Muscle layer of colon (tissue), 2 donors: ENCODE results near the gene BBX.

Experiments
- H3K27ac ChIP-seq: one replicate; pipeline ENCODE4 v1.7.0; 2013; ENCODE audit warnings: low read depth, mild to moderate bottlenecking, low read length, moderate library complexity
- H3K27me3 ChIP-seq, 2 donors: one replicate each; pipeline ENCODE4 v1.7.0; 2013; ENCODE audit warnings: low read length in 2 of 2, mild to moderate bottlenecking in 2 of 2; ENCODE audit not compliant: insufficient read depth in 2 of 2, control insufficient read depth in 1 of 2
- H3K36me3 ChIP-seq: one replicate; pipeline ENCODE4 v1.7.0; 2013; ENCODE audit warnings: mild to moderate bottlenecking, low read length; ENCODE audit not compliant: insufficient read depth
- H3K4me1 ChIP-seq: one replicate; pipeline ENCODE4 v1.7.0; 2013; ENCODE audit warnings: mild to moderate bottlenecking, low read length; ENCODE audit not compliant: insufficient read depth
- H3K4me3 ChIP-seq, 2 donors: one replicate each; pipeline ENCODE4 v1.7.0; 2013; ENCODE audit warnings: low read length in 2 of 2, low read depth in 1 of 2, mild to moderate bottlenecking in 1 of 2, moderate library complexity in 1 of 2
- H3K9ac ChIP-seq: one replicate; pipeline ENCODE4 v1.7.0; 2013; ENCODE audit warnings: low read length
- H3K9me3 ChIP-seq: one replicate; pipeline ENCODE4 v1.7.0; 2013; ENCODE audit warnings: mild to moderate bottlenecking, low read length
- donor health status: abdominal sarcoma.
- donor health status: Adenocarcinoma of cecum.

BBX gene

DNA sequence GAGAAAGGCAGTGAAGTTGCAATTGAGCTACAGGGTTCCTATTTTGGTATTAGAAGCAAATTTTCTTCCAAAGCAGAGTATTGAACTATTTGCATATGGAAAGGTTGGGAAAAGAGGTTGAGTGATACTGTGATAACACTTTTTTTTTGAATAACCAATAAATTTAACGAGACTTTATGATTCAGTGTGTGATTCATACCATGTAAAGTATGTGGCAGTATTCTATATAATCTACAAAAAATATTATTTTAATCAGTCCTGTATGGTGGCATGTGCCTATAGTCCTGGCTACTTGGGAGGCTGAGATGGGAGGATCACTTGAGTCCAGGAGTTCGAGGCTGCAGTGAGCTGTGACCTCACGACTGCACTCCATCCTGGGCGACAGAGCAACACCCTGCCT lies 206.9 kb downstream of the BBX start:
- H3K9me3 ChIP-seq = no peaks in the 10 kb centered on the region
- H3K4me3 ChIP-seq = no peak overlapping the region
- H3K36me3 ChIP-seq = peaks cover 20% of the 10 kb centered on the region
- H3K9ac ChIP-seq = no peak overlapping the region
- no peaks in the 10 kb centered on the region for H3K4me1 ChIP-seq
- no peak overlapping the region for H3K27ac ChIP-seq
- H3K27me3 ChIP-seq = no peaks in the 10 kb centered on the region

GRCh38 chr3:107734317-107734716 lies 211.6 kb downstream of the BBX start:
- no peak overlapping the region for H3K27ac ChIP-seq
- no peak overlapping the region for H3K9ac ChIP-seq
- no peaks in the 10 kb centered on the region for H3K4me1 ChIP-seq
- H3K4me3 ChIP-seq = no peak overlapping the region
- H3K36me3 ChIP-seq = peaks cover 14% of the 10 kb centered on the region
- H3K27me3 ChIP-seq = no peaks in the 10 kb centered on the region
- no peaks in the 10 kb centered on the region for H3K9me3 ChIP-seq

DNA sequence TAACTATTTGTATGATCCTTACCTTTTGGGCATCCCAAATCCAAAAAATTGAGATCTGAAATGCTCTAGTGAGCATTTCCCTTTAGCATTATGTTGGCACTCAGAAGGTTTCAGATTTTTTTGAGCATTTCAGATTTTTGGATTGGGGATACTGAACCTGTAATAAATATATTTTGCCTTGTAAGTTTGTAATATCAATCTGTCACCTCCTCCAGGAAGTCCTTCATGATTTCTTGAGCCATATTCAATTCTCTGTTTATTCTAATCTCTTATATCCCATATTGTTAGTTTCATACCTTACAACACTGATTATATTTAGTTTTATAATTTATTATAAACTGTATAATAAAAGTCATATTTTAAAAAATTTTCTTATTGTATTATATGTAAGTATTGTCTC lies 215.2 kb downstream of the BBX start:
- no peaks in the 10 kb centered on the region for H3K4me1 ChIP-seq
- peaks cover 5% of the 10 kb centered on the region for H3K36me3 ChIP-seq
- no peak overlapping the region for H3K9ac ChIP-seq
- no peaks in the 10 kb centered on the region for H3K27me3 ChIP-seq
- H3K4me3 ChIP-seq = no peak overlapping the region
- H3K27ac ChIP-seq = no peak overlapping the region
- H3K9me3 ChIP-seq = no peaks in the 10 kb centered on the region

DNA sequence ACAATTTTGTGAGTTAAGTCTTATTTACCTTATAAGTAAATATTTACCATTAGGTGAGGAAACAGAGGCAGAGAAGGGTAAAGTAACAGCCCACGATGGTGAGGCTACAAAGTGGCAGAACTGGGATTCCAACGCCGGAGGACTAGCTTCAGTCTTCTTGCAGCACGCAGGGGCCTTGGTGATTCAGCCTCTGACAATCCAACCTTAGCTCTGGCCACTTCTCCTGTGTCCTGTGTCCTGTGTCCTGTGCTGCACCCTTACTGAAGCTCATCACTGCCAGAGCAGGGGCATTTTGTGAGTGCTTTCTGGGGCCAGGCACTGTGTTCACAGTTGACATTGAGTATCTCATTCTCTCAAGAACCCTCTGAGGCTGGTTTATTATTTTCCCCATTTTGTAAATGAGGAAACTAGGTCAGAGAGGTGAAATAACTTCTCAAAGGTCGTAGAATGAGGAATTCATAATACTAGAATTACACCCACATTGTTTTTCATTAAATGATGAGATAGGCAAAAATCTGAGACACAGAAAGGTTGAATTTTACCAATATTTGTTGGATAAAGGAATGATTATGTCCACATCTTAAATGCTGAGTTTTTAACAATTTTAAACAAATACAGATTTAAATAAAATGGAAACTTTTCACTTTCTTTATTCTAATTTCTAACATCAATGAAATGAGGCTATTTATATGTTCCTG lies 215.9 kb downstream of the BBX start:
- Histone ChIP-seq H3K9me3 (no peaks in the 10 kb centered on the region), H3K9ac (no peak overlapping the region), H3K36me3 (no peaks in the 10 kb centered on the region), H3K4me1 (no peaks in the 10 kb centered on the region), H3K27me3 (no peaks in the 10 kb centered on the region), H3K27ac (no peak overlapping the region), H3K4me3 (no peak overlapping the region)

- no peak overlapping the region for H3K9ac ChIP-seq
- no peak overlapping the region for H3K27ac ChIP-seq
Measured at GRCh38 chr3:107739227-107739626, 216.5 kb downstream of the BBX start.

DNA sequence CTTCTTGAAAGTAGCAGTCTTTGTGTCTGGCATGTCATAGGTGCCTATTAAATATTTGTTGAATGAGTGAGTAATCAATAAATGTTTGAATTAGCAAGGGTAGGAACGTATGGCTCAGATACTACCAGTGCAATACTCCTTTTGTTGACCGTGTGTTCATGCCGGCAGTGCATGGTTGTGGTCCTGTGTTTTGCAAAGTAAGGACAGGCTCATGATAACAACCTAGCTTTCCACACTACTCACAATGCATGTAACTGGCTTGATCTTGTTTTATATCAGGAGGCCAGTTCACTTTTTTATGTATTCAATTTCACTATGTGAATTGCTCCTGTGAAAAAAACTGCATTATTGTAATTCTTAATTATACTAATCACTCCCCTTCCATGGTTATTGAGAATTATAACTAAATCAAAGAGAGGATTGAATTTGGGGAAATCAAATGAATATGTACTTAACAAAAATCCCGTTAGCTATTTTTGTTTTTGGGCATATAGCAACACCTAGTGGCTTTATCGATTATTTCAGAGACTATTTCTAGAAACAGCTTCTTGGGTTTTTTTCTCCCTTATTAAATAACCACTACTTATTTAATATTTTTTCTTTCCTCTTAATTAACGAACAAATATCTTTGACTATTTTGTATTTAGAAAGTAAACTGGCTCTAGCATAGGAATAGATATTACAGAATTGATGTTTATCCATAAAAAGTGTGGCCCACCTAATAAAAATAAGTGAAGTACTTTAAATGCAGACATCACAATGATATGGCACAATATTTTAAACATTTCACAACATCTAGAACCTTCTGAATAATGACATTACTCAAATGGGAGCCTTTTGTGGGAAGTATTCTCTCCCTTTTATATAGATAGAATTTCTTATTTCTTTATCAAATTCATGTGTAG lies 218.5 kb downstream of the BBX start:
- Histone ChIP-seq H3K27me3 (no peaks in the 10 kb centered on the region), H3K9me3 (no peaks in the 10 kb centered on the region), H3K36me3 (no peaks in the 10 kb centered on the region), H3K4me3 (no peak overlapping the region), H3K9ac (no peak overlapping the region), H3K4me1 (no peaks in the 10 kb centered on the region), H3K27ac (no peak overlapping the region)

More at GRCh38 chr3:107739227-107739626, 216.5 kb downstream of the BBX start:
- Histone ChIP-seq H3K4me3 (no peak overlapping the region), H3K4me1 (no peaks in the 10 kb centered on the region), H3K27me3 (no peaks in the 10 kb centered on the region), H3K36me3 (no peaks in the 10 kb centered on the region), H3K9me3 (no peaks in the 10 kb centered on the region)

DNA sequence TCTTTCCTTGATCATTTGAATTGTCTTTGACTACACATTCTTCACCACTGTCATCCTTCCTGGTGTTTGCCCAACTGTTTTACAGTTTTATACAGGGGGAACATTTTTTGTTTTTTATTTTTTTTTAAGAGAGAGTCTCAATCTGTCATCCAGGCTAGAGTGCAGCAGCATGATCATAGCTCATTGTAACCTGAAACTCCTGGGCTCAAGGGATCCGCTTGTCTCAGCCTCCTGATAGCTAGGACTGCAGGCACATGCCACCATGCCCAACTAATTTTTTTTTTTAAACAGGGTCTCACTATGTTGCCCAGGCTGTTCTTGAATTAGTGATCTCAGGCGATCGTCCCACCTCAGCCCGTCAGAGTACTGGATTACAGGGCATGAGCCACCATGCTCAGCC lies 222.6 kb downstream of the BBX start:
- peaks cover 3% of the 10 kb centered on the region for H3K36me3 ChIP-seq
- H3K4me1 ChIP-seq = no peaks in the 10 kb centered on the region
- no peaks in the 10 kb centered on the region for H3K27me3 ChIP-seq
- H3K9me3 ChIP-seq = no peaks in the 10 kb centered on the region
- no peak overlapping the region for H3K27ac ChIP-seq
- no peak overlapping the region for H3K9ac ChIP-seq
- H3K4me3 ChIP-seq = no peak overlapping the region

DNA sequence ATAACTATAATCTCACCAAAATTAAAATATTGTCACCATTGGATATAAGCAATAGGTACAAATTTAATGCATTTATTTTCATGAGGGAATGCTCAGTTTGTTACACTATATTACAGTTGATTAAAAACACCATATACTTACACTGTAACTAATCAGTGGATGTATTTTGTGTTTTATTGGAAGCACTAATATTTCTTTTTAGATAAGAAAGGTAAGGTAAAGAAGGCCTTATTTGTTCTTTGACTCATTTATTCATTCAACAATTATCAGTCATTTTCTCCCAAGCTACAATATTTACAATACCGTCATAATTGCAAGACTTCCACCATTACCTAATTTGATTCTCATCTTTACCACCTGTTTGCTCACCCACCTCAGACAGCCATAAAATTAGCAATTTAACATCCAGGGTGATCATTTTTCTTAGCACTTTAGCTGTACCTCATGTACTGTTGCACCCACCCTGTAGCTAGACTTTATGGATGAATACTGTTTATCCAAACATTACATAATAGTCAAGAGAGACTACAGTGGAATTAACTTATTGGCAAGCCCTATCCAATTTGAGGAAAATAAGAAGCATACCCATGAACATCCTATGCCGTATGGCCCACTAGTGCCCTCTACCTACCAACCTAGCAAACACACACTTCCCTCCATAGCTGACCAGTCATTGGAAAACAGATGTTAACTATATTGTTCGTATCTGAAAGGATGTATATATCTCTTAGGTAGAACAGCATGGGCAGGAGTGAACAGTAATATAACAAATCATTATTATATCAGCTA lies 229.6 kb downstream of the BBX start:
- no peaks in the 10 kb centered on the region for H3K27me3 ChIP-seq
- H3K9me3 ChIP-seq = no peaks in the 10 kb centered on the region
- peaks cover 4% of the 10 kb centered on the region for H3K36me3 ChIP-seq
- no peak overlapping the region for H3K27ac ChIP-seq
- H3K9ac ChIP-seq = no peak overlapping the region
- no peaks in the 10 kb centered on the region for H3K4me1 ChIP-seq
- no peak overlapping the region for H3K4me3 ChIP-seq

DNA sequence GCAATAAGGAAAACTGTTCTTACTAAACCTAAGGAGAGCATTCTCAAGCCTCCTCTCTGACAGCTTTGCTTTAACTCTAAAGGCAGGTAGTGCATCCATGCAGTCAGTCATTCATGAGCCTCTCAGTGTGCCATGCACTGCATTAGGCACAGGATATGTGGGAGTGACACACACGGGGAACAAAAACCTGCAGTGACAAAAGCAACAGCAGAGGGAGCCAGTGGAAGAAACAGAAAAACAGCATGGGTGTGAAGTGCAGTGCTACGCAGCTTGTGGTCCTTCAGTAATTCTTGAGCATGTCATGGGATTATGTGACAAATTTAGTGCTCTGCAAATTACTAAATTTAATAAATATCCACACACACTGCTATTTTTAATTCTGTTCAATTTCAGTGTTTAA lies 230.7 kb downstream of the BBX start:
- H3K4me1 ChIP-seq = no peaks in the 10 kb centered on the region
- no peak overlapping the region for H3K4me3 ChIP-seq
- H3K36me3 ChIP-seq = peaks cover 4% of the 10 kb centered on the region
- H3K27me3 ChIP-seq = no peaks in the 10 kb centered on the region
- H3K9ac ChIP-seq = no peak overlapping the region
- H3K27ac ChIP-seq = no peak overlapping the region
- H3K9me3 ChIP-seq = no peaks in the 10 kb centered on the region

GRCh38 chr3:107753976-107754375 lies 231.2 kb downstream of the BBX start:
- H3K4me1 ChIP-seq = no peaks in the 10 kb centered on the region
- H3K9ac ChIP-seq = no peak overlapping the region
- H3K4me3 ChIP-seq = no peak overlapping the region
- no peaks in the 10 kb centered on the region for H3K9me3 ChIP-seq
- peaks cover 4% of the 10 kb centered on the region for H3K36me3 ChIP-seq
- no peak overlapping the region for H3K27ac ChIP-seq
- no peaks in the 10 kb centered on the region for H3K27me3 ChIP-seq

DNA sequence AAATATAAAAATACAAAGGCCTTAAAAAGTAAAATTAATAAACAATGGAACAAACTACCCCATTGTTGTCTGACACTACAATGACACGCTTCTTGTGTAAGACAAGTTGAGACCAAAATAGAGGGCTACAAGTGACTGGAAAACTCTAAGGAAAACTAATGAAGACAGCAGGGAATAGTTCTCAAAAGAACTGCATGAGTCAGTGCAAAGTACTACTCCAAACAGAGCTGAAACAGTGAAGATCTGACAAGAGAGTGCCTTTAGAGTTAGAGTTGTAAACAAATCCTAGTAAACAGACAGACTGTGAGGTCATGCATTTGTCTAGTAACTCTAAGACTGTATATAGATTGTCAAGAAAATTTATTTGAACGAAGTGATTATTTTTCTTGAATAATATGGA lies 233.9 kb downstream of the BBX start:
- Histone ChIP-seq H3K4me1 (no peaks in the 10 kb centered on the region), H3K27me3 (no peaks in the 10 kb centered on the region), H3K36me3 (peaks cover 4% of the 10 kb centered on the region), H3K4me3 (no peak overlapping the region), H3K9me3 (no peaks in the 10 kb centered on the region), H3K27ac (no peak overlapping the region), H3K9ac (no peak overlapping the region)
